ENCODE data around the gene ECHS1.
A peak's percentile ranks its signal among the peaks of the same experiment; 100 is the strongest.

Gene ECHS1

DNA sequence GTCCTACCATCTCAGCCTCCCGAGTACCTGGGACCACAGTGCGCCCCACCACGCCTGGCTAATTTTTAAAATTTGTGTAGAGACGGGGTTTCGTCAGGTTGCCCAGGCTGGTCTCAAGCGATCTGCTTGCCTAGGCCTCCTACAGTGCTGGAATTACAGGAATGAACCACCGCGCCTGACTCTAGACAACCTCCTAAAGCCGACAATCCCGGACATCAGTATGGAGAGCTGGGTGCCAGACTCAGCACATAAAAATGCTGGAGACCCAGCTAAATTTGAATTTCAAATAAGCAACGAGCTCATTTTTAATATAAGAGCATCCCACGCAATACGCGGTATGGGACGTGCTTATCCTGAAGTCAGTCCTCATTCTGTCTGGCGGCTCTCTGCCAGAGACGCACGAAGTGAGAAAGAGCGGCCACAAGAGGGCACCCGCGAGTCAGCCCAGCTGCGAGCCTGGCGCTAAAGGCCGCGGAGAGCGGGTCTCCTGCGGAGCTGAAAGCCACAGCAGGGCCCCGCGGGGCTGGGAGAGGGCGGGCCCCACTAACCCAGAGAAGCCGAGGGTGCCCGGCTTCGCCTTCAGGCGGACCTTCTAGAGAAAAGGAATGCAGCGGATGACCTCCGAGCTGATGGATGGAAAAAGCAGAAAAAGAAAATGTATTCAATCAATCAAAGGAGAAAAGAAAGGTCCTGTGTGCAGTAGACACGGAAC is 43.5 kb downstream of the ECHS1 start (continued):
- TF ChIP-seq, protein P1, sequence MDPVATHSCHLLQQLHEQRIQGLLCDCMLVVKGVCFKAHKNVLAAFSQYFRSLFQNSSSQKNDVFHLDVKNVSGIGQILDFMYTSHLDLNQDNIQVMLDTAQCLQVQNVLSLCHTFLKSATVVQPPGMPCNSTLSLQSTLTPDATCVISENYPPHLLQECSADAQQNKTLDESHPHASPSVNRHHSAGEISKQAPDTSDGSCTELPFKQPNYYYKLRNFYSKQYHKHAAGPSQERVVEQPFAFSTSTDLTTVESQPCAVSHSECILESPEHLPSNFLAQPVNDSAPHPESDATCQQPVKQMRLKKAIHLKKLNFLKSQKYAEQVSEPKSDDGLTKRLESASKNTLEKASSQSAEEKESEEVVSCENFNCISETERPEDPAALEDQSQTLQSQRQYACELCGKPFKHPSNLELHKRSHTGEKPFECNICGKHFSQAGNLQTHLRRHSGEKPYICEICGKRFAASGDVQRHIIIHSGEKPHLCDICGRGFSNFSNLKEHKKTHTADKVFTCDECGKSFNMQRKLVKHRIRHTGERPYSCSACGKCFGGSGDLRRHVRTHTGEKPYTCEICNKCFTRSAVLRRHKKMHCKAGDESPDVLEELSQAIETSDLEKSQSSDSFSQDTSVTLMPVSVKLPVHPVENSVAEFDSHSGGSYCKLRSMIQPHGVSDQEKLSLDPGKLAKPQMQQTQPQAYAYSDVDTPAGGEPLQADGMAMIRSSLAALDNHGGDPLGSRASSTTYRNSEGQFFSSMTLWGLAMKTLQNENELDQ (tag by site-specific recombination; IDR thresholded peaks at IDR 0.05; ENCODE audit: low read depth) = no peak
- TF ChIP-seq GLIS1 (tag by site-specific recombination; IDR thresholded peaks at IDR 0.05) (peak; percentile 80), ZSCAN30 (tag by site-specific recombination; IDR thresholded peaks at IDR 0.05) (peak; percentile 78; the same call in 1 of the 2 replicates), KLF9 (tag by site-specific recombination; IDR thresholded peaks at IDR 0.05; ENCODE audit: low read depth) (peak; percentile 47; the same call in 1 of the 2 replicates), ZNF76 (tag by site-specific recombination; IDR thresholded peaks at IDR 0.05; ENCODE audit: borderline replicate concordance, low read depth) (no peak), GFI1B (tag by site-specific recombination; IDR thresholded peaks at IDR 0.05) (no peak), GLIS2 (tag by site-specific recombination; IDR thresholded peaks at IDR 0.05) (peak; percentile 61), SETDB1 (IDR thresholded peaks at IDR 0.05; ENCODE audit: insufficient read length, low read length) (no peak), ZNF302 (tag by site-specific recombination; IDR thresholded peaks at IDR 0.05; ENCODE audit: low read depth) (no peak), ZNF121 (tag by site-specific recombination; IDR thresholded peaks at IDR 0.05) (no peak), ZNF561 (tag by site-specific recombination; IDR thresholded peaks at IDR 0.05; ENCODE audit: borderline replicate concordance) (no peak), ZSCAN16 (tag by site-specific recombination; IDR thresholded peaks at IDR 0.05) (no peak), ZNF335 (tag by site-specific recombination; conservative IDR thresholded peaks at IDR 0.05) (peak; percentile 87), ZNF423 (tag by site-specific recombination; IDR thresholded peaks at IDR 0.05) (peak; percentile 90), SP2 (tag by site-specific recombination; IDR thresholded peaks at IDR 0.05) (peak; percentile 13; the same call in 1 of the 2 replicates), OSR2 (tag by site-specific recombination; IDR thresholded peaks at IDR 0.05) (no peak), ZNF426 (tag by site-specific recombination; IDR thresholded peaks at IDR 0.05) (no peak), ZBTB17 (tag by site-specific recombination; IDR thresholded peaks at IDR 0.05) (peak; percentile 75; the same call in 1 of the 2 replicates), ZNF548 (tag by site-specific recombination; IDR thresholded peaks at IDR 0.05) (no peak)
- TF ChIP-seq, protein P2, sequence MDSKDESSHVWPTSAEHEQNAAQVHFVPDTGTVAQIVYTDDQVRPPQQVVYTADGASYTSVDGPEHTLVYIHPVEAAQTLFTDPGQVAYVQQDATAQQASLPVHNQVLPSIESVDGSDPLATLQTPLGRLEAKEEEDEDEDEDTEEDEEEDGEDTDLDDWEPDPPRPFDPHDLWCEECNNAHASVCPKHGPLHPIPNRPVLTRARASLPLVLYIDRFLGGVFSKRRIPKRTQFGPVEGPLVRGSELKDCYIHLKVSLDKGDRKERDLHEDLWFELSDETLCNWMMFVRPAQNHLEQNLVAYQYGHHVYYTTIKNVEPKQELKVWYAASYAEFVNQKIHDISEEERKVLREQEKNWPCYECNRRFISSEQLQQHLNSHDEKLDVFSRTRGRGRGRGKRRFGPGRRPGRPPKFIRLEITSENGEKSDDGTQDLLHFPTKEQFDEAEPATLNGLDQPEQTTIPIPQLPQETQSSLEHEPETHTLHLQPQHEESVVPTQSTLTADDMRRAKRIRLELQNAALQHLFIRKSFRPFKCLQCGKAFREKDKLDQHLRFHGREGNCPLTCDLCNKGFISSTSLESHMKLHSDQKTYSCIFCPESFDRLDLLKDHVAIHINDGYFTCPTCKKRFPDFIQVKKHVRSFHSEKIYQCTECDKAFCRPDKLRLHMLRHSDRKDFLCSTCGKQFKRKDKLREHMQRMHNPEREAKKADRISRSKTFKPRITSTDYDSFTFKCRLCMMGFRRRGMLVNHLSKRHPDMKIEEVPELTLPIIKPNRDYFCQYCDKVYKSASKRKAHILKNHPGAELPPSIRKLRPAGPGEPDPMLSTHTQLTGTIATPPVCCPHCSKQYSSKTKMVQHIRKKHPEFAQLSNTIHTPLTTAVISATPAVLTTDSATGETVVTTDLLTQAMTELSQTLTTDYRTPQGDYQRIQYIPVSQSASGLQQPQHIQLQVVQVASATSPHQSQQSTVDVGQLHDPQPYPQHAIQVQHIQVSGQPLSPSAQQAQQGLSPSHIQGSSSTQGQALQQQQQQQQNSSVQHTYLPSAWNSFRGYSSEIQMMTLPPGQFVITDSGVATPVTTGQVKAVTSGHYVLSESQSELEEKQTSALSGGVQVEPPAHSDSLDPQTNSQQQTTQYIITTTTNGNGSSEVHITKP (tag by site-specific recombination; IDR thresholded peaks at IDR 0.05) = peak; percentile 92
- TF ChIP-seq, protein P3, sequence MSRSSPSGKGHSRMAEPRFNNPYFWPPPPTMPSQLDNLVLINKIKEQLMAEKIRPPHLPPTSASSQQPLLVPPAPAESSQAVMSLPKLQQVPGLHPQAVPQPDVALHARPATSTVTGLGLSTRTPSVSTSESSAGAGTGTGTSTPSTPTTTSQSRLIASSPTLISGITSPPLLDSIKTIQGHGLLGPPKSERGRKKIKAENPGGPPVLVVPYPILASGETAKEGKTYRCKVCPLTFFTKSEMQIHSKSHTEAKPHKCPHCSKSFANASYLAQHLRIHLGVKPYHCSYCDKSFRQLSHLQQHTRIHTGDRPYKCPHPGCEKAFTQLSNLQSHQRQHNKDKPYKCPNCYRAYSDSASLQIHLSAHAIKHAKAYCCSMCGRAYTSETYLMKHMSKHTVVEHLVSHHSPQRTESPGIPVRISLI (tag by site-specific recombination; IDR thresholded peaks at IDR 0.05) = no peak
- TF ChIP-seq, protein P4, sequence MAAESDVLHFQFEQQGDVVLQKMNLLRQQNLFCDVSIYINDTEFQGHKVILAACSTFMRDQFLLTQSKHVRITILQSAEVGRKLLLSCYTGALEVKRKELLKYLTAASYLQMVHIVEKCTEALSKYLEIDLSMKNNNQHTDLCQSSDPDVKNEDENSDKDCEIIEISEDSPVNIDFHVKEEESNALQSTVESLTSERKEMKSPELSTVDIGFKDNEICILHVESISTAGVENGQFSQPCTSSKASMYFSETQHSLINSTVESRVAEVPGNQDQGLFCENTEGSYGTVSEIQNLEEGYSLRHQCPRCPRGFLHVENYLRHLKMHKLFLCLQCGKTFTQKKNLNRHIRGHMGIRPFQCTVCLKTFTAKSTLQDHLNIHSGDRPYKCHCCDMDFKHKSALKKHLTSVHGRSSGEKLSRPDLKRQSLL (tag by site-specific recombination; IDR thresholded peaks at IDR 0.05) = no peak
- TF ChIP-seq, protein P5, sequence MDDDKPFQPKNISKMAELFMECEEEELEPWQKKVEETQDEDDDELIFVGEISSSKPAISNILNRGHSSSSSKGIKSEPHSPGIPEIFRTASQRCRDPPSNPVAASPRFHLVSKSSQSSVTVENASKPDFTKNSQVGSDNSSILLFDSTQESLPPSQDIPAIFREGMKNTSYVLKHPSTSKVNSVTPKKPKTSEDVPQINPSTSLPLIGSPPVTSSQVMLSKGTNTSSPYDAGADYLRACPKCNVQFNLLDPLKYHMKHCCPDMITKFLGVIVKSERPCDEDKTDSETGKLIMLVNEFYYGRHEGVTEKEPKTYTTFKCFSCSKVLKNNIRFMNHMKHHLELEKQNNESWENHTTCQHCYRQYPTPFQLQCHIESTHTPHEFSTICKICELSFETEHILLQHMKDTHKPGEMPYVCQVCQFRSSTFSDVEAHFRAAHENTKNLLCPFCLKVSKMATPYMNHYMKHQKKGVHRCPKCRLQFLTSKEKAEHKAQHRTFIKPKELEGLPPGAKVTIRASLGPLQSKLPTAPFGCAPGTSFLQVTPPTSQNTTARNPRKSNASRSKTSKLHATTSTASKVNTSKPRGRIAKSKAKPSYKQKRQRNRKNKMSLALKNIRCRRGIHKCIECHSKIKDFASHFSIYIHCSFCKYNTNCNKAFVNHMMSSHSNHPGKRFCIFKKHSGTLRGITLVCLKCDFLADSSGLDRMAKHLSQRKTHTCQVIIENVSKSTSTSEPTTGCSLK (tag by site-specific recombination; IDR thresholded peaks at IDR 0.05) = no peak
- TF ChIP-seq, protein P6, sequence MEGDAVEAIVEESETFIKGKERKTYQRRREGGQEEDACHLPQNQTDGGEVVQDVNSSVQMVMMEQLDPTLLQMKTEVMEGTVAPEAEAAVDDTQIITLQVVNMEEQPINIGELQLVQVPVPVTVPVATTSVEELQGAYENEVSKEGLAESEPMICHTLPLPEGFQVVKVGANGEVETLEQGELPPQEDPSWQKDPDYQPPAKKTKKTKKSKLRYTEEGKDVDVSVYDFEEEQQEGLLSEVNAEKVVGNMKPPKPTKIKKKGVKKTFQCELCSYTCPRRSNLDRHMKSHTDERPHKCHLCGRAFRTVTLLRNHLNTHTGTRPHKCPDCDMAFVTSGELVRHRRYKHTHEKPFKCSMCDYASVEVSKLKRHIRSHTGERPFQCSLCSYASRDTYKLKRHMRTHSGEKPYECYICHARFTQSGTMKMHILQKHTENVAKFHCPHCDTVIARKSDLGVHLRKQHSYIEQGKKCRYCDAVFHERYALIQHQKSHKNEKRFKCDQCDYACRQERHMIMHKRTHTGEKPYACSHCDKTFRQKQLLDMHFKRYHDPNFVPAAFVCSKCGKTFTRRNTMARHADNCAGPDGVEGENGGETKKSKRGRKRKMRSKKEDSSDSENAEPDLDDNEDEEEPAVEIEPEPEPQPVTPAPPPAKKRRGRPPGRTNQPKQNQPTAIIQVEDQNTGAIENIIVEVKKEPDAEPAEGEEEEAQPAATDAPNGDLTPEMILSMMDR (tag by site-specific recombination; IDR thresholded peaks at IDR 0.05) = peak; percentile 84; the same call in 1 of the 2 replicates
- TF ChIP-seq, protein P7, sequence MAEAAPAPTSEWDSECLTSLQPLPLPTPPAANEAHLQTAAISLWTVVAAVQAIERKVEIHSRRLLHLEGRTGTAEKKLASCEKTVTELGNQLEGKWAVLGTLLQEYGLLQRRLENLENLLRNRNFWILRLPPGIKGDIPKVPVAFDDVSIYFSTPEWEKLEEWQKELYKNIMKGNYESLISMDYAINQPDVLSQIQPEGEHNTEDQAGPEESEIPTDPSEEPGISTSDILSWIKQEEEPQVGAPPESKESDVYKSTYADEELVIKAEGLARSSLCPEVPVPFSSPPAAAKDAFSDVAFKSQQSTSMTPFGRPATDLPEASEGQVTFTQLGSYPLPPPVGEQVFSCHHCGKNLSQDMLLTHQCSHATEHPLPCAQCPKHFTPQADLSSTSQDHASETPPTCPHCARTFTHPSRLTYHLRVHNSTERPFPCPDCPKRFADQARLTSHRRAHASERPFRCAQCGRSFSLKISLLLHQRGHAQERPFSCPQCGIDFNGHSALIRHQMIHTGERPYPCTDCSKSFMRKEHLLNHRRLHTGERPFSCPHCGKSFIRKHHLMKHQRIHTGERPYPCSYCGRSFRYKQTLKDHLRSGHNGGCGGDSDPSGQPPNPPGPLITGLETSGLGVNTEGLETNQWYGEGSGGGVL (tag by site-specific recombination; IDR thresholded peaks at IDR 0.05) = no peak
